ENCODE data around the gene RBP7.
"Not testable (repeated sequence)": the region's sequence is repeated elsewhere in the genome, so short reads cannot be mapped to it uniquely, and the experiment has no call there.

The RBP7 gene

DNA sequence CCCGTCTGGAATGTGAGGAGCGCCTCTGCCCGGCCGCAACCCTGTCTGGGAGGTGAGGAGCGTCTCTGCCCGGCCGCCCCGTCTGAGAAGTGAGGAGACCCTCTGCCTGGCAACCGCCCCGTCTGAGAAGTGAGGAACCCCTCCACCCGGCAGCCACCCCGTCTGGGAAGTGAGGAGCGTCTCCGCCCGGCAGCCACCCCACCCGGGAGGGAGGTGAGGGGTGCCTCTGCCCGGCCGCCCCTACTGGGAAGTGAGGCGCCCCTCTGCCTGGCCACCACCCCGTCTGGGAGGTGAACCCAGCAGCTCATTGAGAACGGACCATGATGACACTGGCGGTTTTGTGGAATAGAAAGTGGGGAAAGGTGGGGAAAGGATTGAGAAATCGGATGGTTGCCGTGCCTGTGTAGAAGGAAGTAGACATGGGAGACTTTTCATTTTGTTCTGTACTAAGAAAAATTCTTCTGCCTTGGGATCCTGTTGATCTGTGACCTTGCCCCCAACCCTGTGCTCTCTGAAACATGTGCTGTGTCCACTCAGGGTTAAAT lies 32.0 kb downstream of the RBP7 start:
- not testable (repeated sequence) for FAIRE-seq

DNA sequence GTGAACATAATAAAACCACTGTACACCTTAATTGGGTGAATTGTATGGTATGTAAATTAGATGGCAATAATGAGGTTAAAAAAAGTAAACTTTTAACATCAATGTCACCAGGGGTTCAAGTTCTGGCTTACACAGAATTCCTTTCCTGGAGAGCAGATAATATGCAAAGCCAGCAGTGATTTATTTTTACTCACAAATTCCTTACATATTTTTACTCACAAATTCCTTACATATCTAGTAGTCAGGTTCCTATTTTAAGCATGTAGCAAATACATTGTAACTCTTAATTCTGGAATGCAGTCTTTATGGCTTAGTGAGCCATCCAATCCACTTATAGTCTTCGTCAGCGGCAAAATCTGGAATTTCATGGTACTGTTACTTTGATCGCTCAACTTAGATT lies 34.4 kb downstream of the RBP7 start:
- DNase-seq (ENCODE audit: insufficient read length, low spot score) (no peak), FAIRE-seq (no peak)

More for the DNA sequence above, 32.0 kb downstream of the RBP7 start:
- DNase-seq (ENCODE audit: insufficient read length, low spot score) = not testable (repeated sequence)

DNA sequence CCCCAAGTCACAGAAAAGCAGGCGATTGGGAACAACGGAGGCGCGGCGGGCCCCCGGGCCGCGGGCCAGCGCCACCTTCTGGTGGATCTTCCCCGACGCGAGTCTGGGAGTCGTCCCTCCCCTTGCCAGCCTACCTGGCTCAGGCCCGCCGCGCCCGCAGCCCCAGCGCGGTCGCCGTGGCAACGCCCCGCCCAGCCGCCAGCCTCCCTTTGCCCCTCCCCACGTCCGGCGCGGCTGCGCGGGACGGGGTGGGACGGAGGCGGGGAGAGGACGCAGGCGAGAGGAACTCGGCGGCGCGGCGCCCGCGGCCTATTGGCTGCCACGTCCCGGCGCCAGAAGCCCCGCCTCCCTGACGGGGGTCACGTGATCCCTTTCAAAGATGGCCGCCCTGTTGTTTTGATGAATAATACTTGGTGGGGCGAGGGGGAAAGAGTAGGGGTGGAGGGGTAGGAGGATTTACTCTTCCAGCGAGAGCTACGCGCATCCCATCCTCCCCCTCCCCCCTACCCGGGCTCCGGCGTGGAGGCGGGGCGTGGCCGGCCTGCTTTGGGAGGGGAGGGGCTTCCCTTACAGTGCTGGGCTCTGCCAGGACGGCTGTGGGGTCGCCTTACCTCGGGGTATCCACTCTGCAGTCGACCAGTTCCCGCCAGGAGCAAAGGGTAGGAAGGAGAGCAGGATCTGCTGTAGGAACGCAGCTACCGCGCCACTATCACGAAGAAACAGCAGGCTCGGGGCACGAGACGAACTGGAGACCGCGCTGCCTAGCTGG lies 35.7 kb downstream of the RBP7 start, which contains the start of gene UBE4B:
Gene UBE4B (plus strand): TSS at position 369 of the 769 bp plus-strand sequence. CDS start 713 bp downstream, outside the sequence.
- peak; percentile 91 for FAIRE-seq
- peak; percentile 98 for DNase-seq (ENCODE audit: insufficient read length, low spot score)

DNA sequence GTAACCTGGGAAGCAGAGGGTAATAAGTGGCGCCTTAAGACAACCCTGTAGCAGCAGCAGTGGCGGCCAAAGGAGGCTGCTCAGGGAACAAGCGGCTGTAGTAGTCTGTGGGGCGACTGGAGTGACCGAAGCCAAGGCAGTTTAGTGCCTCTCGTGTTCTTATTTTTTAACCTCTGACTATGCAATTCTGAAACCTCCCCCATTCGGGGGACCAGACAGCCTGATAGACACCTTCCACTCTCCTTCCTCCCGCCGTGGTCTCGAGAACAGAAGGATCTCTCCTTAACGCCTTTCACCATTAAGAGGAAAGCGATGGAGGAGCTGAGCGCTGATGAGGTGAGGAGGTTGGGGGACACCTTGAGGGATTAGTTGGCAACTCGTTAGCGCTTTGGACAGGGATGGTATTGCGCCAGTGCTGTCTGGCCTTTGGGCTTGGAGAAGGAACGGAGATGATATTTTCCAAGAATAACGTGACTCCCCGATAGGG lies 36.4 kb downstream of the RBP7 start:
- DNase-seq (ENCODE audit: insufficient read length, low spot score) (no peak), FAIRE-seq (peak; percentile 57)

DNA sequence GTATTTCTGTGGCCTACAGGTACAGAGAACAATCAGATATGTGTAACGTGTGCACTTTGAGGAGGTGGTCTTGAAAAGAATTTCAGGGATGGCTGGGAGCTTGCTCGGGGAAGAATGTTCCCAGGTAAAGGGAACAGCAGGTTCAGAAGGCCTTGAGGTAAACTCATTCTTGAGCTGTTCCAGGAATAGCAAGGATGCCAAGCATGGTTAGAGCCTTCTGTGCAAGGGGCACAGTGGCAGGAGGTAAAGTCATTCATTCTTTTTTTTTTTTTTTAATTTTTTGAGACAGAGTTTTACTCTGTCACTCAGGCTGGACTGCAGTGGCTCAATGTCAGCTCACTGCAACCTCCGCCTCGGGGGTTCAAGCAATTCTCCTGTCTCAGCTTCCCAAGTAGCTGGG lies 45.7 kb downstream of the RBP7 start:
- no peak for DNase-seq (ENCODE audit: insufficient read length, low spot score)
- FAIRE-seq = no peak

DNA sequence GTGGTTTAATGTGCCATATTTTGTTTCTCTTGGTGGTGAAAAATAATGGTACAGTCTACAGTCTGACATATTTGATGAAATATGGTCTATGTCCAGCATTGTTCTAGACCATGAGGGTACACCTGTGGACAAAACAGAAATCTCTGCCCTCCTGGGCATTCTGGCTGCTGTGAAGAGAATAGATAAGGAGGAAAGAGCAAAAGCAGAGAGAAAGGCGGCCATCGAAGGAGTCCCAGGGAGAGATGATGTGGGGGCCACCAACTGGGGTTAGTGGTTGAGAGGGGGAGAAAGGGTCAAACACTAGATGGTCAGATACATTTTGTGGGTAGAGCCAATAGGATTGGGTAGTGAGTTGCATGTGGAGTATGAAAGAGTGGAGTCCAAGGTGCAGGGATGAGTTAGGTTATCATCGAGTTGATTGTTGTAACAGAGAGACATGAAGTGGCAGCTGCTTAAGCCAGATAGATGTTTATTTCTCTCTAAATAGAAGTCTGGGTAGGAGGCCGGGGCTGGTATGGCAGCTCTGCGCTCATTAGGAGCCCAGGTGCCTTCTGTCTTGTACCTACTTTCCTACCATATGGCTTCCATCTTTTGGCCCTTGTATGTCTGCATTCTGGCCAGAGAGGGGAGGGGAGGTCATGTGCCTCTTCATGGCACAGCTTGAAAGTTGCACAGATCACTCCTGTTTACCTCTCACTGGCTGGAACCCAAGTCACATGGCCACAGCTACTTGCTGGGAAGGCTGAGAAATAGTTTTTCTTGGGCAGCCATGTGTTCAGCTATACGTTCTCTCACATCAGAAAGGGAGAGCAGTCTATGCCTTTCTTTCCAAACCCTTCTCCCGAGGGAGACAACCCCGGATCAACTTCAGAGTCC lies 48.7 kb downstream of the RBP7 start:
- DNase-seq (ENCODE audit: insufficient read length, low spot score) (no peak), FAIRE-seq (no peak)

DNA sequence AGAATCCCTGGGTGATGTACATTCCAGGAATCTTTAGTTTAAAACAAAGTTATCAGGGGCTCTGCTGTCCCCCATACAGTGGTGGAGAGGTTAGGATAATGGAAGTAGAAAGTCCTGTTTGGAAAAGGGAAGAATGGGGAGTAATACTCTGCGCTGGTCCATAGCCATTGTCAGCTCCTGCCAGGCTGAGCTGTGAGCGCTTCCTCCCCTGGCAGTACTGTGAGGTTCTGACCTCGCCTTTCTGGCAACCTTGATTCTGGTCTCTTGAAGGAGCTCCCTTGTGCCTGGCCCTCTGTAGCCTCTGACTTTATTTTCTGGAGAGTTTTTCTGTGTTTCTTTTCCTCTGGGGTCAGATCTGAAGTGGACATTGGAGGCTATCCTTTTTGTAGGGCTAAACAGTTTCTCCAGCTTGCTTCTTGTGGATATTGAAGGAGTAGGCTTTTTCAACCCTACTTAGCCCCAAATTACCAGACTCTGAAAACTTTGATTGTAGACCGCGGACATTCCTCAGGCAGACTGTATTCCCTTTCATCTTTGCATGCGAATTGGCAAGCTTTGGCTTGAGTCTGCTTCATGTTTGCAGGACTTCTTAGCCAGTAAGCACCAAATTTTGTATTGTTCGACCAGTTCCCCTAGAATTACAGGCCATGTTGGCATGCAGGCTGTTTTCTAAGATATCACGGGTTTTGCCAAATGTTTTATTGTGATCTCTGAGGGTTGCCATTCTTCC lies 49.5 kb downstream of the RBP7 start:
- no peak for FAIRE-seq

DNA sequence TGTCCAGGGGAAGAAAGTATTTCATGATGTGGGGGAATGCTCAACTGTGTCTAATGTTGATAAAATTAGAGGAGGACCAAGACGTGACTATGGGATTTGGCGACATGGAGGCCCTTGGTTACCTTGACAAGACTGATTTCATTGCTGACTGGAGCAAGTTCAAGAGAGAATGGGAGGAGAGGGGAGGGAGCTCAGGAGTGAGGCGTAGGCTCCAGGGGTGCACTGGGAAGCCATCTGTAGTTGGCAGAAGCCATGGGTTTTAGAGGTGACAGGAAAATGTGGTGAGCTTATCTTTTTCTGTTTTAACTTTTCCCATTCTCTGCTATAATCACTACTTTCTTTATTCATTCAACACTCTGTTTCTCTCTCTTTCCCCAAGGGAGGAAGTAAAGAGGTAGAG lies 51.6 kb downstream of the RBP7 start:
- FAIRE-seq = no peak
- no peak for DNase-seq (ENCODE audit: insufficient read length, low spot score)

More for the DNA sequence above, 49.5 kb downstream of the RBP7 start:
- no peak for DNase-seq (ENCODE audit: insufficient read length, low spot score)

DNA sequence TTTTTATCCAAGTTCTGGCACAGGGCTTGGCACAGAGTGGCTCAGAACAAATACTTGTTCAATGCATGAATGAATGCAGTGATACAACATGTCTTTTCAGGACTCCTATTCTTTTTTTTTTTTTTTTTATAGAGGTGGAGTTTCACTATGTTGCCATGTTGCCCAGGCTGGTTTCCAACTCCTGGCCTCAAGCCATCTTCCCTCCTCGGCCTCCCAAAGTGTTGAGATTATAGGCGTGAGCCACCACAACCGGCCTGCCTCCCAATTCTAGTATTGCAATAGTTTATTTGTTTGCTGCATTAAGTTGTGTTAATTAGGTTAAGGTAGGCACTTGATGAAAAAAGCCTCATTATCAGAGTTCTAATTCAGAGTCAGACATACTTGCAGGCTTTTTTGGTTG lies 53.6 kb downstream of the RBP7 start:
- FAIRE-seq = no peak

DNA sequence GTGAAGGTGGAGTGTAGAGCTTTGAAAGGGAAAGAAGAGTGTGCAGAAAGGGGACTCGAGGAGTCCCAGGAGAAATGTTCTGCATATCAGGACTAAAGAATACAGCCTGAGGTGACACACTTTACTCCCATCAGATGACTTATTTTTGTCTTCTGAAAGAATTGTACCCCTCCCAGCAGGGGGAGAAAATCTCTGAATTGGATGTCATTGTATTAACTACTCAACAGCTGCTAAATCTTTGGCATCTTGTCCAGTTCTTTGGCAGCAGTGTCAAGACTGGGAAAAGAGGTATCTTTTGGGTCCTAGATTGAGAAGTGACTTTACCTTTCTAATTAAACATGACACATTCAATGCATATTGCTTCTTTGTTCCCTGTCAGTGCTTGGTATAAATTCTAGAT lies 54.6 kb downstream of the RBP7 start:
- FAIRE-seq (no peak), DNase-seq (ENCODE audit: insufficient read length, low spot score) (no peak)

More for the DNA sequence above, 53.6 kb downstream of the RBP7 start:
- DNase-seq (ENCODE audit: insufficient read length, low spot score) = no peak

DNA sequence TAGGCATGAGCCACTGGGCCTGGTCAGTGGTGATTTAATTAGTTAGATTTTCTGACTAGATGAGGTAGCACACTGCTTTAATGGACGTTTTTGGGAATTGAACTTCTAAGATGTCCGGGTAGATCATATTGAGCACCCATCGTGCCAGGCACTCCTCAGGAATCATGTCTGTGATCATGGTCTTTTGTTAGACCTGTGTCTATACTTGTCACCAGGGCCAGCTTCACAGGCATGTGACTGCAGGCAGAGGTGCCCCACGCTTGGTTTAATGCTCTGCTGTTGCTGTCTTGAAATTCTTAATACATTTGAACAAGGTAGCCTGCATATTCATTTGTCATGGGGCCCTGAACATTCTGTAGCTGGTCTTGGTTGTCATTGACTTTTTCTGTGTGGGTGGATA lies 55.3 kb downstream of the RBP7 start:
- no peak for FAIRE-seq
- no peak for DNase-seq (ENCODE audit: insufficient read length, low spot score)

DNA sequence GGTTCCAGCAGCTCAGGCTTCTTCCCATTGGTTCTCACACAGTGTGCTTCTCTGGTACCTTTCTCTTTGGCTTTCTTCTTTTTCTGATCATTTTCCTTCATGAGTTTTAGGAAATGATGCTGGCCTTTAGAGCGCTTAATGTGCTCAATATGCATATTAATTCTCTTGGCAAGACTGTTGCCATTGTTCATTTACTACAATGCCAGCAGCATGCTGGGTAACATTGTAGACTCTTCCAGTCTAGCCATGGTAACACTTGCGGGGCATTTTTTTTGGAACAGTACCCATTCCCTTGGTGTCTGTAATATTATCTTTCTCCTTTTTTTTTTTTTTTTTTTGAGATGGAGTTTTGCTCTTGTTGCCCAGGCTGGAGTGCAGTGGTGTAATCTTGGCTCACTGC lies 57.4 kb downstream of the RBP7 start:
- DNase-seq (ENCODE audit: insufficient read length, low spot score) (no peak), FAIRE-seq (no peak)

DNA sequence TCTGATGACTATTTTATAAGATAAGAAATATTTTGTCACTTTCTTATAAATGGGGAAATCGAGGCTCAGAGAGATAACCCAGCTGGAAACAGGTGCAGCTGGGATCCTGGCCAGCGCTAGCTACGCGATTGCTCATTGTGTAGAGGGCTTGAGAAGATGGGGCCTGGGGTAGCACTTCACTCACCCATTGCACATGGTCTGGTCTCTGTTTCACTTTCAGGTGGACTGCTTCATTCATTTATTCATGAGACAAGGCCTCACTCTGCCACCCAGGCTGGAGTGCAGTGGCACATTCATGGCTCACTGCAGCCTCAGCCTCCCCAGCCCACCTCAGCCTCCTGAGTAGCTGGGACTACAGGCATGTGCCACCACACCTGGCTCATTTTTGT lies 59.6 kb downstream of the RBP7 start:
- no peak for FAIRE-seq
- no peak for DNase-seq (ENCODE audit: insufficient read length, low spot score)

DNA sequence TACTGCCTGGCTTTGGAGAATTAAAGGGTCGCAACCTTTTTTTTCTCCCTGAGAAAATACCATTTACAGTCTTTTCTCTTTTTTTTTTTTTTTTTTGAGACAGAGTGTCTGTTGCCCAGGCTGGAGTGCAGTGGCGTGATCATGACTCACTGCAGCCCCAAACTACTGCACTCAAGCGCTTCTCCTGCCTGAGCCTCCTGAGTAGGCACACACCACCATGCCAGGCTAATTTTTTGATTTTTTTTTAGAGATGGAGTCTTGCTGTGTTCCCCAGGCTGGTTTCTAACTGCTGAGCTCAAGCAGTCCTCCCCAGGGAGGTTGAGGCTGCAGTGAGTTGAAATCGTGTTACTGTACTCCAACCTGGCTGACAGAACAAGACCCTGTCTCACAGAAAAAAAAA lies 60.3 kb downstream of the RBP7 start:
- no peak for FAIRE-seq
- no peak for DNase-seq (ENCODE audit: insufficient read length, low spot score)

DNA sequence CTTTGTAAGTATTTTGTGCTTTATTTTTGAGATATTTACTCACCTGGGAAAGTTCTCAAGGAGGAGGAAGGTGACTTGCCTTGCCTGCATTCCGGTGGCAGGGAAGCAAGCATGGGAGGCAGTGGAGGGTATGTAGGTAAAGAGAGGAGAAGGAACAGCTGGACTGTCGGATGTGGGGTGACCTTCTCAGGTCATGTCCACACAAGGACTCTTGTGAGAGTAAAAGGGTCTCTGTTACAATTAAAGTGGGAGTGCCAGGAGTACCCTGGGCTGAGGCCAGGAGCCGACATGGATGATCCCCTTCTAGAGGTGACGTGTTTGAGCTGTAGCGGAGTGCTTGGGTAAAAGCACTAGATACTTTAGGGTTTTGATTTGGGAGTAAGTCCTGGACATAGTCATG lies 60.8 kb downstream of the RBP7 start:
- no peak for DNase-seq (ENCODE audit: insufficient read length, low spot score)
- no peak for FAIRE-seq

DNA sequence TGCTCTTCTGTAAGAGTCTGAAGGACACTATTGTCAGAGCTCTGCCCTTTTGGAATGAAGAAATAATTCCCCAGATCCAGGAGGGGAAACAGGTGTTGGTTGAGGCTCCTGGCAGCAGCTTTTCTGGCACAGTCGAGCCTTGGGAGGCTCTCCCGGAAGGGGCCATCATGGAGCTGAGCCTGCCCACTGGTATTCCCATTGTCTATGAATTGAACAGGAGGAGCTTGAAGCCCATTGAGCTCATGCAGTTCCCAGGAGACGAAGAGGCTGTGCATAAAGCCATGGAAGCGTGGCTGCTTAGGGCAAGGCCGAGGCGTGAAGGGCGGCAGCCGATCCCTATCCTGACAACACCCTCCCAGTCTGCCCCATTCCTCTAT lies 62.3 kb downstream of the RBP7 start:
- DNase-seq (ENCODE audit: insufficient read length, low spot score) (no peak), FAIRE-seq (no peak)

DNA sequence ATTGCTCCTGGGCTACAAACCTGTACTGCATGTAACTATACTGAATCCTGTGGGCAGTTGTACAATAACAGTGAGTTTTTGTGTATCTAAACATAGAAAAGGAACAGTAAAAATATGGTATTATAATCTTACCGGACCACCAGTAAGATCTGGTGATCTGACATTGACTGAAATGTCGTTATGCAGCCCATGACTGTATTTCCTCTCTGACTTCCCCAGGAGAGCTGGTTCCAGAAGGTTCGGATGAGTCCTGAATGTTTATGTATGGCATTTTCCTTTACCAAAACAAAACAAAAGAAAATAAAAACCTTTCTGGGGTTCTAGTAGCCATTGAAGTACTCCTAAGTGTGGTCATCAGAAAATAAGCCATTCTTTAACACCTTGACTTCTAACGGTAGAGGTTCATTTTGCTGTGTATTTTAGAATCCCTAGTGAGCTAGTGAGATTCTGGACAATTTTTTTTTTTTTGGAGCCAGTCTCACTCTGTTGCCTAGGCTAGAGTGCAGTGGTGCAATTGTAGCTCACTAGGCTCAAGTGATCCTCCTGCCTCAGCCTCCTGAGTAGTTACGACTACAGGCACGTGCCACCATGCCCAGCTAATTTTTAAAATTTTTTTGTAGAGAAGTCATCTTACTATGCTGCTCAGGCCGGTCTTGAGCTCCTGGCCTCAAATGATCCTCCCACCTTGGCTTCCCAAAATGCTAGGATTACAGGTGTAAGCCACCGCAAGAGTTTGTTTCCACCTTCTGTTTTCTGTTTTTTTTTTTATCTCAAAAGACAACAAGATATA lies 63.5 kb downstream of the RBP7 start:
- DNase-seq (ENCODE audit: insufficient read length, low spot score) (no peak), FAIRE-seq (no peak)

DNA sequence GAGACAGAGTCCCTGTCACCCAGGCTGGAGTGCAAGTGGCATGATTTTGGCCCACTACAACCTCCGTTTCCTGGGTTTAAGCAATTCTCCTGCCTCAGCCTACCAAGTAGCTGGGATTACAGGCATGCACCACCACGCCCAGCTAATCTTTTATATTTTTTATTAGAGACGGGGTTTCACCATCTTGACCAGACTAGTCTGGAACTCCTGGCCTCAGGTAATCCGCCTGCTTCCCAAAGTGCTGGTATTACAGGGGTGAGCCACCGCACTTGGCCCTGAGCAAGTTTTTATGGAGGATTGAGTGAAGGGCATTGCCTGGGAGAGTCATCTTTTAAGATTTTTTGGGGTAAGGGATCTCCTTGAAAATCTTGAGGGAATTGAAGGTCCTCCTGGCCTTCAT lies 64.2 kb downstream of the RBP7 start:
- FAIRE-seq = no peak
- no peak for DNase-seq (ENCODE audit: insufficient read length, low spot score)

DNA sequence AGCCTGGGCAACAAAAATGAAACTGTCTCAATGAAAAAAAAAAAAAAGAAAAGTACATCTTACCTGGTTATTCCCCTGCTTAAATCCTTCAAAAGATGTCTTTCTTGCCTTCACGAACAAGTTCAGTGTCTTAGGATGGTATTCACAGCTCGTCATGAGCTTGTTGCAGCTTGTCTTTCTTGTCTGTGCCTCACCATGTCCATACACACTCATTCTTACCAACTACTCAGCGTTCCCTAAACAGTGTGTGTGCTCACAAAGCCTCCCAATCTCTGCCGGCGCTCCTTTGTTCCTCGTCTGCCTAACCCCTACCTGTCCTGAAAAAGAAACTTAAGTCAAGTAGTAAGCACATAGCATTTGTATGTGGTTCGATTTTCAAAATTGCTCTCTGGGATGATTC lies 66.8 kb downstream of the RBP7 start:
- FAIRE-seq (no peak), DNase-seq (ENCODE audit: insufficient read length, low spot score) (no peak)

Data from GM19239 (cell line).